ENCODE data around the gene MRPL3.

GRCh38 chr3:131541288-131541687 is 38.5 kb upstream of the MRPL3 start:
- TF ChIP-seq CHD4 (IDR thresholded peaks at IDR 0.05) (no peak), GATAD2B (conservative IDR thresholded peaks at IDR 0.05; ENCODE audit: low read depth) (no peak), TAF1 (IDR thresholded peaks at IDR 0.05; ENCODE audit: borderline replicate concordance, low read depth, low read length) (no peak), POLR2A (IDR thresholded peaks at IDR 0.05; ENCODE audit: low read depth, low read length) (no peak), TARDBP (IDR thresholded peaks at IDR 0.05; ENCODE audit: borderline replicate concordance) (no peak), CTCF (IDR thresholded peaks at IDR 0.05 in 2 of 3, conservative IDR thresholded peaks at IDR 0.05 in 1 of 3; ENCODE audit: control insufficient read depth in 2 of 3, extremely low read depth in 1 of 3, insufficient read depth in 1 of 3, low read depth in 3 of 3, low read length in 3 of 3) (no peak), ZBTB11 (CRISPR knock-in tag; IDR thresholded peaks at IDR 0.05) (no peak), TBL1XR1 (IDR thresholded peaks at IDR 0.05; ENCODE audit: low read depth, low read length) (no peak), MYC (IDR thresholded peaks at IDR 0.05; ENCODE audit: insufficient read depth, insufficient read length, insufficient replicate concordance, low read length, severe bottlenecking) (no peak), REST (IDR thresholded peaks at IDR 0.05; ENCODE audit: low read depth, low read length) (no peak), RCOR1 (conservative IDR thresholded peaks at IDR 0.05; ENCODE audit: low read depth, low read length) (no peak), BMI1 (IDR thresholded peaks at IDR 0.05; ENCODE audit: borderline replicate concordance) (no peak)

Measured in GM12878 (cell line).